ENCODE data around the gene PHF3.

PHF3 gene

DNA sequence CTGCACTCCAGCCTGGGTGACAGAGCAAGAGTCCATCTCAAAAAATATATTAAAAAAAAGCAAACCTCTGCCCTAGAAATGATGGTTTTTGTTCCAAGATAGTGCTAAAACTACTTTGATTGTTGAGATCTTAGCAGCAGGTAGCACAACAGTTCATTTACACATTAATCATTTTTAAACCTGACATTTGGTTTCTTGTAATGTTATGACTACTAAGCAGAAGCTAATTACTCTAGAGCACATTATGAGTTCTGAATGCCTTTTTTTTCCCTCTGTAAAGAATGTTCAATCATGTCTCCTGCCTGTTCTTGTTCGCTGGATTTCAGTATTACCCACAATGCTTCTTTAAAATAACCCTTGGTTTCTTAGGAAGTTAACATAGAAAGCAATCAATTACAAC lies 24.7 kb upstream of the PHF3 start:
- no peak overlapping the region for H3K9ac ChIP-seq (ENCODE audit: low read depth in 1 of 2, low read length in 2 of 2)
- H3K4me3 ChIP-seq (ENCODE audit: low read length in 2 of 2), result no peak overlapping the region
- H3K27me3 ChIP-seq (ENCODE audit: control insufficient read depth in 2 of 2, insufficient read depth in 2 of 2, low read length in 2 of 2), result no peaks in the 10 kb centered on the region
- no peaks in the 10 kb centered on the region for H3K9me3 ChIP-seq (ENCODE audit: control insufficient read depth in 2 of 2, low read length in 2 of 2)
- no peak overlapping the region for H3K27ac ChIP-seq (ENCODE audit: low read depth in 2 of 2, low read length in 2 of 2)
- no peaks in the 10 kb centered on the region for H3K4me1 ChIP-seq (ENCODE audit: control insufficient read depth in 2 of 2, insufficient read depth in 2 of 2, low read length in 2 of 2)
- no peaks in the 10 kb centered on the region for H3K36me3 ChIP-seq (ENCODE audit: control insufficient read depth in 2 of 2, insufficient read depth in 2 of 2, low read length in 2 of 2)

DNA sequence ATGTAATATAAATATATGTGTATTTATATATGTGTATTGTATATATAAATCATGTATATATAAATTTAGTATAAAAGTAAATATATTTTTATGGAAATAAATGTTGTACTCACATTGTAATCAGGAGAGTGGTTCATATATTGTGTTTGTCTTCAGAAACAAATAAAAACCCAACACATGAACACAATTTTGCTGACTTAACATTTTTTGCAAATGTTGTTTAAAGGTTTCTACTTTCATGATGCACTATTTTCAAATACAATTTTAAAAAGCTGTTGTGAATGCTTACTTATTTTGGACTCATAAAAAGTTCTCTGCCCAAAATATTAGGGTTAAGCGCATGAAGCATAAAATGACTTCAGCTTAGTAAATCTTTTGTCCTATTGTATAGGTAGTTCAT lies 24.0 kb upstream of the PHF3 start:
- Histone ChIP-seq H3K27ac (ENCODE audit: low read depth in 2 of 2, low read length in 2 of 2) (no peak overlapping the region), H3K4me1 (ENCODE audit: control insufficient read depth in 2 of 2, insufficient read depth in 2 of 2, low read length in 2 of 2) (no peaks in the 10 kb centered on the region), H3K36me3 (ENCODE audit: control insufficient read depth in 2 of 2, insufficient read depth in 2 of 2, low read length in 2 of 2) (no peaks in the 10 kb centered on the region), H3K9ac (ENCODE audit: low read depth in 1 of 2, low read length in 2 of 2) (no peak overlapping the region), H3K27me3 (ENCODE audit: control insufficient read depth in 2 of 2, insufficient read depth in 2 of 2, low read length in 2 of 2) (no peaks in the 10 kb centered on the region), H3K9me3 (ENCODE audit: control insufficient read depth in 2 of 2, low read length in 2 of 2) (no peaks in the 10 kb centered on the region), H3K4me3 (ENCODE audit: low read length in 2 of 2) (no peak overlapping the region)

DNA sequence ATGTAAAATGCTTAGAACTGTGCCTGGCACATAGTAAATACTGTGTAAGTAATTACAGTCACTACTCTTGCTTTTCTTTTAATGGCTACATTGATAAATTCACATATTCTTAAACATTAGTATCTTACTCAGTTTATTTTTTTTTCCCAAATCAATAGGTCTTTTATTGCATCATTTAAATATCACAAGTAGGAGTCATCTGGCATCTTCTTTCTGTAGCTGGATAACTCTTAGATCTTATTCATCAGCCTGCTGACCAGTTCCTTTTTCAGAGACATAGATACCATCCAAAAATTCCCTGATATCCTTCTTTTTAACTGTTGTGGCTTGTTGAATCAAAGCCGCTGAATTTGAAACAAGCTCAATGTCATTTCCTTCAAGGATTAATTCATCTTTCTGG lies 20.0 kb upstream of the PHF3 start:
- Histone ChIP-seq H3K4me1 (ENCODE audit: control insufficient read depth in 2 of 2, insufficient read depth in 2 of 2, low read length in 2 of 2) (no peaks in the 10 kb centered on the region), H3K9me3 (ENCODE audit: control insufficient read depth in 2 of 2, low read length in 2 of 2) (no peaks in the 10 kb centered on the region), H3K27me3 (ENCODE audit: control insufficient read depth in 2 of 2, insufficient read depth in 2 of 2, low read length in 2 of 2) (no peaks in the 10 kb centered on the region), H3K27ac (ENCODE audit: low read depth in 2 of 2, low read length in 2 of 2) (no peak overlapping the region), H3K36me3 (ENCODE audit: control insufficient read depth in 2 of 2, insufficient read depth in 2 of 2, low read length in 2 of 2) (no peaks in the 10 kb centered on the region), H3K9ac (ENCODE audit: low read depth in 1 of 2, low read length in 2 of 2) (no peak overlapping the region), H3K4me3 (ENCODE audit: low read length in 2 of 2) (no peak overlapping the region)

DNA sequence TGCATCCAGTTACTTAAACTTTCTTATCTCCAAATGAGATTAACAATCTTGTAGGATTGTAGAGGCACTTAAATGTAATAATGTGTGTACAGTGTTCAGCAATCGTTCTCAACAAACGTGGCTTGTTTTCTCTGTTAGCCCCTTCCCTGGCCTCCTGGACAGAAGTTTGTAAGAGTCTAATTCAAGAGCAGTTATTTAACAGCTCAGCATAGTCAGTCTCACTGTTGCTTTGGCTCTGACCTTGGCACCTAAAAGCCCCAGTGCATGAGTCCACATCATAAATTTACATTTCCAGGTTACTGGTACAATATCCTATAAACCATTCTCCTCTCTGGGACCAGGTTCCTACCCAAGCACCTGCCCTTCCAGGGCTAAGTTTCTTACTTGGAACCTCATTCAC lies 11.5 kb upstream of the PHF3 start:
- no peak overlapping the region for H3K4me3 ChIP-seq (ENCODE audit: low read length in 2 of 2)
- no peaks in the 10 kb centered on the region for H3K27me3 ChIP-seq (ENCODE audit: control insufficient read depth in 2 of 2, insufficient read depth in 2 of 2, low read length in 2 of 2)
- no peak overlapping the region for H3K9ac ChIP-seq (ENCODE audit: low read depth in 1 of 2, low read length in 2 of 2)
- H3K36me3 ChIP-seq (ENCODE audit: control insufficient read depth in 2 of 2, insufficient read depth in 2 of 2, low read length in 2 of 2), result no peaks in the 10 kb centered on the region
- no peak overlapping the region for H3K27ac ChIP-seq (ENCODE audit: low read depth in 2 of 2, low read length in 2 of 2)
- no peaks in the 10 kb centered on the region for H3K4me1 ChIP-seq (ENCODE audit: control insufficient read depth in 2 of 2, insufficient read depth in 2 of 2, low read length in 2 of 2)
- H3K9me3 ChIP-seq (ENCODE audit: control insufficient read depth in 2 of 2, low read length in 2 of 2), result no peaks in the 10 kb centered on the region

DNA sequence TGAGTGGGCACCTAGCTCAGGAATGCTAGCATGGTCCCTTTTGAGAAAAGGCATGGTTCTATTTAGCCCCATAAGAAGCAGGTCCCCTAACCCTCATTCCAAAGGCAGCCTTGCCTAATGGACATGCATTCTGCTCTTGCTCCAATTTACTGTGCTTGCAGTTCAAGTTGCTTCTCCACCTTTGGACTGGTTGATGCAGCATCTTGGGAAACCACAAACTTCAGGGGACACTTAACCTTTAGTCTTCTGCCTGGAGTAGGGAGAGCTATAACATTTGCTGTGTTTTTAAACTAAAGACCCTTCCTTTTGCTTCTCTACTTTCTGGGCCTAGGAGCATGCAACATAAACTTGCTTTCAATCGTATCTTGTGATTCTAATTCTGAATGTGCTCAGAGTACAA lies 5.1 kb upstream of the PHF3 start:
- H3K27me3 ChIP-seq (ENCODE audit: control insufficient read depth in 2 of 2, insufficient read depth in 2 of 2, low read length in 2 of 2), result no peaks in the 10 kb centered on the region
- no peak overlapping the region for H3K9ac ChIP-seq (ENCODE audit: low read depth in 1 of 2, low read length in 2 of 2)
- no peaks in the 10 kb centered on the region for H3K36me3 ChIP-seq (ENCODE audit: control insufficient read depth in 2 of 2, insufficient read depth in 2 of 2, low read length in 2 of 2)
- no peaks in the 10 kb centered on the region for H3K9me3 ChIP-seq (ENCODE audit: control insufficient read depth in 2 of 2, low read length in 2 of 2)
- H3K4me1 ChIP-seq (ENCODE audit: control insufficient read depth in 2 of 2, insufficient read depth in 2 of 2, low read length in 2 of 2), result peaks cover 0 to 7% of the 10 kb centered on the region in 2 donors
- H3K4me3 ChIP-seq (ENCODE audit: low read length in 2 of 2), result no peak overlapping the region
- H3K27ac ChIP-seq (ENCODE audit: low read depth in 2 of 2, low read length in 2 of 2), result no peak overlapping the region

DNA sequence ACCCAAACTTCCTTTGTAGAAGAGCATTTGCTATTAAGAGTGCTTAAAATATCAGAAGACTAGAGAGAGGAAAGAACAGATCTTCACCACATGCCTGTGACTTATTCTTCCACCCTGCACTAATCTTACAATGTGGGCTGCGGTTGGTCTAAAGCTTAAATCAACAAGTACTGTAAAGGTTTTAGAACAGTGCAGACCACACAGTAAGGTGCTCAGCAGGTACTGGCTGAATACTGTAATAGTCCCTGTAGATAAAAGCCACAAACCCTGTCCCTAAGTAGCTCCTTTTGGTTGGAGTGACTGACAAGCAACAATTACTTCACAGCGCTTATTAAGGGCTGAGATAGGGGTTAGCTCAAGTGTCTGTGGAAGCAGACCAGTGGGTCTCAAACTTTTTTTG lies 972 bp upstream of the PHF3 start:
- Histone ChIP-seq H3K9ac (ENCODE audit: low read depth in 1 of 2, low read length in 2 of 2) (no peak overlapping the region), H3K4me1 (ENCODE audit: control insufficient read depth in 2 of 2, insufficient read depth in 2 of 2, low read length in 2 of 2) (peaks cover 2 to 12% of the 10 kb centered on the region in 2 donors), H3K27ac (ENCODE audit: low read depth in 2 of 2, low read length in 2 of 2) (no peak overlapping the region), H3K9me3 (ENCODE audit: control insufficient read depth in 2 of 2, low read length in 2 of 2) (no peaks in the 10 kb centered on the region), H3K27me3 (ENCODE audit: control insufficient read depth in 2 of 2, insufficient read depth in 2 of 2, low read length in 2 of 2) (no peaks in the 10 kb centered on the region), H3K4me3 (ENCODE audit: low read length in 2 of 2) (no peak overlapping the region), H3K36me3 (ENCODE audit: control insufficient read depth in 2 of 2, insufficient read depth in 2 of 2, low read length in 2 of 2) (no peaks in the 10 kb centered on the region)

DNA sequence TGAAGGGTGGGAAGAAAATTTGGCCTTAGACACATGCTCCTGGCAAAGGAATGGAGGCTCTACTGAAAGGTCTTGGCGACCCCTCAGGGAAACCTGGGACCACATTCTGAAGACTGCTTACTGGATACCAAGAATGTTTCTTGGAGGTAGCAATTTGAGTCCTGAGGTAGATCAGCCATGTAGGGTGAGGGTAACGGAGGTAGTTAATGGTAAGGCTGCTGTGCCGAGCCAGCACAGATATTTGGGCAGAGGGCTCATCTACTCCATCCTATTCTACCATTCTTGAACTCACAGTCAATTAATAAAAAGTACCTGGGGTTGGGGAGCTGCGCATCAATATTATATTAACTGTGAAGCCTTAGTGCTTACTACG lies 401 bp upstream of the PHF3 start:
- Histone ChIP-seq H3K9ac (ENCODE audit: low read depth in 1 of 2, low read length in 2 of 2) (peak overlapping the region; percentile 73 to 95), H3K9me3 (ENCODE audit: control insufficient read depth in 2 of 2, low read length in 2 of 2) (no peaks in the 10 kb centered on the region), H3K27ac (ENCODE audit: low read depth in 2 of 2, low read length in 2 of 2) (peak overlapping the region; percentile 98), H3K4me3 (ENCODE audit: low read length in 2 of 2) (peak overlapping the region; percentile 83 to 97), H3K36me3 (ENCODE audit: control insufficient read depth in 2 of 2, insufficient read depth in 2 of 2, low read length in 2 of 2) (no peaks in the 10 kb centered on the region), H3K27me3 (ENCODE audit: control insufficient read depth in 2 of 2, insufficient read depth in 2 of 2, low read length in 2 of 2) (no peaks in the 10 kb centered on the region), H3K4me1 (ENCODE audit: control insufficient read depth in 2 of 2, insufficient read depth in 2 of 2, low read length in 2 of 2) (peaks cover 2 to 12% of the 10 kb centered on the region in 2 donors)

DNA sequence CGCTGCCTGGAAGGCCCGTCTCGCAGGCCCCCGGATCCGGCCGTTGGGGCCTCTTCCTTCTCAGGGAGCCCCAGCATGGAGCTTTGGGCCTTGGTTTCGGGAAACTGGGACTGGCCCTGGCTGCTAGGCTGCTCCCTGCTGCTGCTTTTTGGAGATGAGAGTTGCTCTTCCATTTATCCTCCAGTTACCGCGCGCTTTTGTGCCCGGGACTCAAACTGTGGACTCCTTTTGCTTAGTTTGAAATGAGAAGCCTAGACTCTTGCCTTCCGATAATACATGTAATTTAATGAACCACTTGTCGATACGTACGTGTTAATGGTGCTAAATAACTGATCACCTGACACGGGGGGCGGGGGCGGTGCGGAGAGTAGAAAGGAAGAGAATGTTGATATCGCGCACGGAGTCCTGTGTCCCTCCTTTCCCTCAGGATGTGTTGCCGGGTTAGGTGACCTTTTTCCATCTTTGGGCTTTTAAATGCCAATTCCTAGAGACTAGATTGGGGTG lies 968 bp downstream of the PHF3 start:
- Histone ChIP-seq H3K36me3 (ENCODE audit: control insufficient read depth in 2 of 2, insufficient read depth in 2 of 2, low read length in 2 of 2) (no peaks in the 10 kb centered on the region), H3K9me3 (ENCODE audit: control insufficient read depth in 2 of 2, low read length in 2 of 2) (no peaks in the 10 kb centered on the region), H3K9ac (ENCODE audit: low read depth in 1 of 2, low read length in 2 of 2) (peak overlapping the region; percentile 86 to 95), H3K27me3 (ENCODE audit: control insufficient read depth in 2 of 2, insufficient read depth in 2 of 2, low read length in 2 of 2) (no peaks in the 10 kb centered on the region), H3K4me1 (ENCODE audit: control insufficient read depth in 2 of 2, insufficient read depth in 2 of 2, low read length in 2 of 2) (peaks cover 2 to 12% of the 10 kb centered on the region in 2 donors), H3K27ac (ENCODE audit: low read depth in 2 of 2, low read length in 2 of 2) (peak overlapping the region; percentile 98), H3K4me3 (ENCODE audit: low read length in 2 of 2) (peak overlapping the region; percentile 90 to 97)

DNA sequence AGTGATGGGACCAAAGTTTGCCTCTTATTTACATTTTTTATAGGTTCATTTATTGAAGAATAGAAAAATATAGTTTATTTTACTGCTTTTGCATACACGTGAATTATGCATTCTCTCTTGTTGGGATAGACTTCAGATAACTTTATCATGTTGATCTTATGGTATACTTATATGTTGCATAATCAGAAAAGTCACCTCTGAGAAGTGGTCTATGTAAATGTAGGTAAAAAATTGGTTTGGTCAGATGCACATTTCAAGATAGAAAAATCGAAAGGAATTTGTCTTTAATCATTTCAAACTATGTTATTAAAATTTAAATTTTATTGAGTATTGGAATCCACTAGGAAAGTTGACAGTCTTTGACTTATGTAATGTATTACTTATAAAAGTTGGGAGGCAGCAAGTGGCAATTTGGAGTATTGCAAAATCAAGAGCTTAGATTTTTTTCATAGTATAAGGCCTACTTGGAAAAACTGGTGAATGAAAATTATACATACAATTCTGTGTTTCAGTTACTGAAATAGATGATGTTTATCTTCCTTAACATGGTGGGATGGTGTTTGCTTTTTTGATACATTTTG lies 2.4 kb downstream of the PHF3 start:
- Histone ChIP-seq H3K27ac (ENCODE audit: low read depth in 2 of 2, low read length in 2 of 2) (no peak overlapping the region), H3K27me3 (ENCODE audit: control insufficient read depth in 2 of 2, insufficient read depth in 2 of 2, low read length in 2 of 2) (no peaks in the 10 kb centered on the region), H3K9ac (ENCODE audit: low read depth in 1 of 2, low read length in 2 of 2) (no peak overlapping the region), H3K4me1 (ENCODE audit: control insufficient read depth in 2 of 2, insufficient read depth in 2 of 2, low read length in 2 of 2) (peaks cover 2 to 9% of the 10 kb centered on the region in 2 donors), H3K36me3 (ENCODE audit: control insufficient read depth in 2 of 2, insufficient read depth in 2 of 2, low read length in 2 of 2) (peaks cover 0 to 5% of the 10 kb centered on the region in 2 donors), H3K4me3 (ENCODE audit: low read length in 2 of 2) (peak overlapping the region; percentile 90 to 97), H3K9me3 (ENCODE audit: control insufficient read depth in 2 of 2, low read length in 2 of 2) (no peaks in the 10 kb centered on the region)

DNA sequence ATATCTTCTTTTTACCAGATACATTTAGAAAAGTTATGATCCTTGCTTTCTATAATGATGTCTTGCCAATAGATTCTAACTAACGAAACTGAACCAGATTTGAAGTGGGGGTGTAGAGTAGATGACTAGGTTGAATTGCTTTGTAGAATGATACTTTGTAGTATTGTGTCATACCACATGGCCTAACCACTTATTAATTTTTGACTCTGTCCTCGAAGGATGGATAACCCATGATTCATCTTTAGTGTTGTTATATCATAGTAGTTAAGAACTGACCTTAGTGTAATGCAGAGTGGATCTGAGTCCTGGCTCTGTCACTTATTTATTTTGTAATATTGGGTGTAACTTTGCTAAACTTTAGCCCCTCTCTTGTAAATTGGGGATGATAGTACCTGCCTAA lies 4.5 kb downstream of the PHF3 start:
- Histone ChIP-seq H3K9me3 (ENCODE audit: control insufficient read depth in 2 of 2, low read length in 2 of 2) (no peaks in the 10 kb centered on the region), H3K27me3 (ENCODE audit: control insufficient read depth in 2 of 2, insufficient read depth in 2 of 2, low read length in 2 of 2) (no peaks in the 10 kb centered on the region), H3K4me1 (ENCODE audit: control insufficient read depth in 2 of 2, insufficient read depth in 2 of 2, low read length in 2 of 2) (peaks cover 2 to 8% of the 10 kb centered on the region in 2 donors), H3K4me3 (ENCODE audit: low read length in 2 of 2) (no peak overlapping the region), H3K36me3 (ENCODE audit: control insufficient read depth in 2 of 2, insufficient read depth in 2 of 2, low read length in 2 of 2) (peaks cover 0 to 5% of the 10 kb centered on the region in 2 donors), H3K9ac (ENCODE audit: low read depth in 1 of 2, low read length in 2 of 2) (no peak overlapping the region), H3K27ac (ENCODE audit: low read depth in 2 of 2, low read length in 2 of 2) (no peak overlapping the region)

DNA sequence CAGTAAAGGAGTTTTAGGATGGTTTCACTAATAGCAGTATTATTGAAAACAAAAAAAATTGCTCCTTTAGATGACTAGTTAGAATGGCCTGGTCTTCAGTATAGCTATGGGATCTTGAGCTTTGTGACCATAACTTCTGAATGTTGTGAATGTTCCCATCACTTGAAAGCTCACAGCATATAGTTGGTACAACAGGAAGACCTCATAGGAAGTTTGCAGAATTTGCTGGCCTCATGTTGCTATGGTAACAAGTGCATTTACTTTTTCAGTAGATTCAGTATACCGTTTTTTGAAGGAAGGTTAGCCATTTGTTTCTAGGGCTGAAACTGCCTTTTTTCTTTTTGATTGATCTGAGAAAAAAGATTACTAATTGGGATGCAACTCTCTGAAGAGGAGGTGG lies 8.3 kb downstream of the PHF3 start:
- Histone ChIP-seq H3K4me3 (ENCODE audit: low read length in 2 of 2) (no peak overlapping the region), H3K9me3 (ENCODE audit: control insufficient read depth in 2 of 2, low read length in 2 of 2) (no peaks in the 10 kb centered on the region), H3K27ac (ENCODE audit: low read depth in 2 of 2, low read length in 2 of 2) (no peak overlapping the region), H3K9ac (ENCODE audit: low read depth in 1 of 2, low read length in 2 of 2) (no peak overlapping the region), H3K36me3 (ENCODE audit: control insufficient read depth in 2 of 2, insufficient read depth in 2 of 2, low read length in 2 of 2) (peaks cover 0 to 5% of the 10 kb centered on the region in 2 donors), H3K27me3 (ENCODE audit: control insufficient read depth in 2 of 2, insufficient read depth in 2 of 2, low read length in 2 of 2) (no peaks in the 10 kb centered on the region), H3K4me1 (ENCODE audit: control insufficient read depth in 2 of 2, insufficient read depth in 2 of 2, low read length in 2 of 2) (peaks cover 0 to 2% of the 10 kb centered on the region in 2 donors)
